K562 (cell line): ENCODE results near the gene TFDP1. TPM values are rescaled to one million over a fixed set of nuclear protein-coding genes. Genes with fewer than 3 reads are reported as not detected.

Source experiments
- ATAC-seq: fragments of 200-7000 bp; cut with Tn5 transposase; 3 replicates; pipeline ENCODE4 v1.9.1; 2020; ENCODE audit warnings: moderate library complexity
- BruUV-seq: library from RNA; stranded (reverse); fragments of 400-500 nt; replicated peaks from 2 replicates; lab custom pipeline; 2021; lab: Mats Ljungman, UMichigan
- CTCF ChIA-PET: fragments of 300-600 bp; formaldehyde crosslinking; extraction: SDS; loops from one replicate; lab custom pipeline; 2021; ENCODE audit warnings: low intra/inter-chr PET ratio; lab: Yijun Ruan, JAX
- POLR2A ChIA-PET: fragments of 300-600, 350-650 bp; sonication (Branson Sonifier 250); formaldehyde crosslinking; extraction: SDS; loops from one replicate; lab custom pipeline; 2021; ENCODE audit warnings: antibody characterized with exemption, inconsistent platforms; lab: Yijun Ruan, JAX
- DNase-seq, 4 experiments: peaks; one replicate each; pipeline versions ENCODE4 v3.0.0 to v3.0.0-alpha.2; 2011 to 2018; ENCODE audit warnings: low spot score in 3 of 4, mixed read lengths in 3 of 4; ENCODE audit errors: extremely low read depth in 1 of 4
- FAIRE-seq: peaks from 2 replicates; lab custom pipeline; 2011; peaks lifted over from hg19 to GRCh38; lab: Jason Lieb, UNC
- H2AFZ ChIP-seq: 2 replicates; pipeline ENCODE4 v1.6.0; 2011; ENCODE audit warnings: low read depth, low read length, control low read depth, inconsistent platforms
- H3K27ac ChIP-seq: fragments of 200-600 bp; 3 replicates; pipeline ENCODE4 v1.8.0; 2011; ENCODE audit warnings: low read depth, mild to moderate bottlenecking, control low read depth, inconsistent platforms, low read length, moderate library complexity, mixed read lengths; ENCODE audit errors: extremely low read depth
- H3K27me3 ChIP-seq, 2 experiments: fragments of 300-600 bp in 1 of 2; 2 replicates in 1 of 2; 3 replicates in 1 of 2; pipeline versions ENCODE4 v1.6.0 to v1.8.0; 2011; ENCODE audit warnings: inconsistent platforms in 2 of 2, low read length in 2 of 2, mild to moderate bottlenecking in 1 of 2, mixed read lengths in 1 of 2, moderate library complexity in 1 of 2; ENCODE audit not compliant: control insufficient read depth in 2 of 2, insufficient read depth in 2 of 2
- H3K36me3 ChIP-seq: fragments of 300-600 bp; 3 replicates; pipeline ENCODE4 v1.8.0; 2011; ENCODE audit warnings: mild to moderate bottlenecking, low read length, inconsistent platforms; ENCODE audit not compliant: control insufficient read depth, insufficient read depth
- H3K4me1 ChIP-seq, 2 experiments: fragments of 200-600 bp in 1 of 2; replicated peaks in 1 of 2; 2 replicates in 1 of 2; 3 replicates in 1 of 2; pipeline versions ENCODE4 v1.5.1 to v1.8.0; 2011; ENCODE audit warnings: inconsistent platforms in 2 of 2, low read length in 2 of 2, mild to moderate bottlenecking in 1 of 2, mixed read lengths in 1 of 2, moderate library complexity in 1 of 2; ENCODE audit not compliant: control insufficient read depth in 2 of 2, insufficient read depth in 2 of 2
- H3K4me2 ChIP-seq: 2 replicates; pipeline ENCODE4 v1.6.1; 2011; ENCODE audit warnings: low read length, control low read depth, inconsistent platforms, mixed read lengths; ENCODE audit not compliant: insufficient read depth
- H3K4me3 ChIP-seq: fragments of 200-600 bp; sonication (generic), shearing (Covaris generic); 2 replicates; pipeline ENCODE4 v1.5.1; 2016; ENCODE audit warnings: control low read depth, inconsistent platforms
- H3K79me2 ChIP-seq: fragments of 200-600 bp; 3 replicates; pipeline ENCODE4 v1.8.0; 2011; ENCODE audit warnings: low read length, inconsistent platforms; ENCODE audit not compliant: control insufficient read depth, insufficient read depth
- H3K9ac ChIP-seq, 2 experiments: 2 replicates each; pipeline versions ENCODE4 v1.6.0 to v1.6.1; 2011; ENCODE audit warnings: low read depth in 2 of 2, low read length in 2 of 2, control low read depth in 1 of 2, inconsistent platforms in 1 of 2, mild to moderate bottlenecking in 1 of 2, mixed read lengths in 1 of 2; ENCODE audit not compliant: insufficient read depth in 1 of 2
- H3K9me1 ChIP-seq: one replicate; pipeline ENCODE4 v1.6.0; 2011; ENCODE audit warnings: inconsistent platforms, mild to moderate bottlenecking, low read length, moderate library complexity; ENCODE audit not compliant: control insufficient read depth, insufficient read depth
- H3K9me3 ChIP-seq: replicated peaks from 2 replicates; pipeline ENCODE4 v1.5.1; 2011; ENCODE audit warnings: low read depth, low read length, inconsistent platforms; ENCODE audit not compliant: control insufficient read depth, insufficient read depth
- H4K20me1 ChIP-seq: replicated peaks from 2 replicates; pipeline ENCODE4 v1.6.1; 2011; ENCODE audit warnings: low read length, inconsistent platforms, mixed read lengths; ENCODE audit not compliant: control insufficient read depth, insufficient read depth
- HDAC8 ChIP-seq: fragments of 450-650 bp; IDR thresholded peaks from 2 replicates; pipeline ENCODE4 v1.6.1; 2016; ENCODE audit warnings: mild to moderate bottlenecking, missing genetic modification characterization, moderate library complexity, missing compliant biosample characterization
- HMG20A ChIP-seq: fragments of 450-650 bp; formaldehyde crosslinking; conservative IDR thresholded peaks from 2 replicates; pipeline ENCODE4 v1.4.0; 2020; ENCODE audit warnings: mild to moderate bottlenecking, mixed read lengths
- IFI16 ChIP-seq: fragments of 250-450 bp; sonication (Bioruptor Pico); IDR thresholded peaks from 2 replicates; pipeline ENCODE4 v2.1.2; 2022; ENCODE audit warnings: mild to moderate bottlenecking, inconsistent platforms
- MLX ChIP-seq, 2 experiments: fragments of 450-650 bp in 1 of 2; sonication (generic) in 1 of 2; formaldehyde crosslinking; conservative IDR thresholded peaks; 2 replicates each; pipeline versions ENCODE4 v1.4.0 to v1.8.1; 2020 to 2022; ENCODE audit warnings: mild to moderate bottlenecking in 1 of 2, missing genetic modification reagents in 1 of 2
- MXD1 ChIP-seq: fragments of 250-450 bp; sonication (Bioruptor Pico); IDR thresholded peaks from 2 replicates; pipeline ENCODE4 v1.8.0; 2021; ENCODE audit warnings: borderline replicate concordance, mild to moderate bottlenecking, moderate library complexity; ENCODE audit not compliant: poor library complexity, severe bottlenecking
- NELFE ChIP-seq: IDR thresholded peaks from 2 replicates; pipeline ENCODE4 v1.6.1; 2011; ENCODE audit warnings: mild to moderate bottlenecking; ENCODE audit not compliant: insufficient read depth, insufficient read length
- POU5F1 ChIP-seq: fragments of 150-350 bp; IDR thresholded peaks from 2 replicates; pipeline ENCODE4 v1.6.1; 2014; ENCODE audit warnings: borderline replicate concordance, low read length, low read depth, mild to moderate bottlenecking; ENCODE audit not compliant: partially characterized antibody
- RUNX1 ChIP-seq: sonication (generic); IDR thresholded peaks from 2 replicates; pipeline ENCODE4 v1.6.1; 2016; ENCODE audit warnings: antibody characterized with exemption, low read depth
- TRIM28 ChIP-seq: fragments of 450-650 bp; IDR thresholded peaks from 2 replicates; pipeline ENCODE4 v1.6.1; 2017
- VEZF1 ChIP-seq: fragments of 200-800 bp; sonication (Bioruptor generic); IDR thresholded peaks from 2 replicates; pipeline ENCODE4 v1.6.1; 2017; ENCODE audit warnings: missing genetic modification characterization, missing compliant biosample characterization
- WGBS: fragments of 100-300 bp; shearing (Covaris generic); methylation state at CpG from one replicate; pipeline ENCODE4 v1.1.6; 2016; ENCODE audit warnings: low coverage, mixed read lengths; ENCODE audit not compliant: insufficient coverage; ENCODE audit errors: missing lambda C conversion rate; 5-methylcytosine and 5-hydroxymethylcytosine counted together
- in situ Hi-C: fragments of 300-500 bp; cut with MboI; formaldehyde crosslinking; loops from 4 replicates; pipeline ENCODE4 v1.15.0; 2018; ENCODE audit warnings: inconsistent platforms, mixed read lengths
- intact Hi-C: fragments of 100-400 bp; cut with micrococcal nuclease; formaldehyde crosslinking; loops from 2 replicates; pipeline ENCODE4 v1.14.2; 2022
- polyA plus RNA-seq, 8 experiments: library from polyadenylated mRNA; depleted of rRNA in 4 of 8; stranded (reverse) in 5 of 8; unstranded in 3 of 8; fragments of >200 nt; fragmentation: Nextera tagmentation in 2 of 8; fragmentation: Illumina TruSeq in 1 of 8; extraction: Ambion mirVana in 2 of 8; extraction: Trizol in 1 of 8; gene quantifications; 2 replicates each; pipeline versions ENCODE4 v1.2.1 to v1.2.3, GENCODE V29; 2011 to 2014; ENCODE audit warnings: inconsistent platforms in 1 of 8, missing spikeins in 1 of 8
- total RNA-seq, 7 experiments: library from RNA; depleted of rRNA in 6 of 7; stranded (reverse); fragments of >200 nt in 6 of 7; fragmentation: Illumina TruSeq in 2 of 7; extraction: Trizol in 2 of 7; gene quantifications; 2 replicates each; pipeline versions ENCODE4 v1.2.1 to v1.2.3, GENCODE V29; 2011 to 2021; ENCODE audit warnings: low replicate concordance in 1 of 7

Gene TFDP1
- total and polyA plus RNA-seq, 9 of the 15 experiments (the other 6 are each of a cell fraction or from before 2014, with no cell fraction given), result 33.8 to 145 (median 69.1) TPM

DNA sequence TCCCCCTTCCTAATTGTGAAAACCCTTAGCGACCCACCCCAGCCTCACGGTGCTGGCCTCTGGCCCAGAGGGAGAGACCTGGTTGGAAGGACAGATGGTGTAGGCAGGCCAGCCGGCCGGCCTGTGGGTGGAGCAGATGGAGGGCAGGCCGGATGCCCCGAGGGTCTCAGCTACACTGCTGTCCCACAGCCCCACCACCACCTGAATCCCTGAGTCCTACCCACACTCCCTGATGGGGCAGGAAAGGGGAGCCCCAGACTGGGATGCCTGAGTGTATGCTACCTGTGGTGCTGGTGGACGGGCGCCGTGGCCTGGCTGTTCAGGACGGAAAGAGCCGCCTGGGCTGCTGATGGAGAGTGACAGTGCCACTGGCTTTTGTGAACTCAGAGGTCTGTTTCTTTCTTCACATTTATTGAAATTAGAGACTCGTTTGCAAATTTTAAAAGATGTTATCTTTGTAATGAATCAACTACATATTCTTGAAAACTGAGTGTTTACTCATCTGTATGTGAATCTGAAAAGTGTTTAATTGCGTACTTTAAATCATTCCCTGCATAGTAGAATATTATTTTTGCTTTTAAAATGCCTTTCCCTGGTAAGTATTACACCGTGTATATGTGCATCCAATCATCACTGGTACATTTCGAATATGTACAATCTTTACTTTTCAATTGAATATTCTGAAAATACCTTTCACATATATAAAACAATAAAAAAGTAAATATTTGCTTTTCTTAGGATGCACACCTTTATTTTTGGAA lies 35.7 kb downstream of the TFDP1 start:
- WGBS, result 91% methylated on average over 7 of the region's 15 CpGs
- TF ChIP-seq VEZF1 (CRISPR knock-in tag) (no peak), NELFE (no peak), TRIM28 (no peak), POU5F1 (no peak), MXD1 (no peak), HMG20A (CRISPR knock-in tag) (no peak), IFI16 (no peak), RUNX1 (no peak), MLX (CRISPR knock-in tag; conservative IDR thresholded peaks at IDR 0.05) (no peak), HDAC8 (tag) (no peak)
- H3K36me3 ChIP-seq, result peaks cover 63% of the 10 kb centered on the region; the same call in 2 of the 3 replicates
- ChIA-PET CTCF (no interaction called here), POLR2A (no interaction called here)
- H3K4me2 ChIP-seq, result no peak overlapping the region
- H3K79me2 ChIP-seq, result peaks cover 59% of the 10 kb centered on the region
- FAIRE-seq (no peak), DNase-seq (no peak), ATAC-seq (no peak)
- no peak overlapping the region for H3K27ac ChIP-seq
- no peaks in the 10 kb centered on the region for H3K27me3 ChIP-seq
- no peaks in the 10 kb centered on the region for H3K9me1 ChIP-seq
- H3K4me1 ChIP-seq, result peaks cover 0 to 5% of the 10 kb centered on the region in 2 experiments; a peak in 2 of 5 replicates
- in situ Hi-C loops (no loop called here), intact Hi-C loops (no loop called here)
- no peak overlapping the region for H2AFZ ChIP-seq
- H4K20me1 ChIP-seq, result no peaks in the 10 kb centered on the region; the same call in 1 of the 2 replicates
- no TSS peak for BruUV-seq
- H3K9me3 ChIP-seq, result no peaks in the 10 kb centered on the region
- no peak overlapping the region for H3K4me3 ChIP-seq
- no peak overlapping the region for H3K9ac ChIP-seq
